HG03064 (cell line): ENCODE results near the gene NCOR2.

ENCODE experiments used
- ATAC-seq: cut with Tn5 transposase; IDR thresholded peaks from one replicate; pipeline ENCODE4 v1.9.1; 2021; ENCODE audit warnings: low read depth; ENCODE audit not compliant: unreplicated experiment

The NCOR2 gene

GRCh38 chr12:124545508-124546418 is 21.6 kb downstream of the NCOR2 start:
- peak; percentile 82 for ATAC-seq

DNA sequence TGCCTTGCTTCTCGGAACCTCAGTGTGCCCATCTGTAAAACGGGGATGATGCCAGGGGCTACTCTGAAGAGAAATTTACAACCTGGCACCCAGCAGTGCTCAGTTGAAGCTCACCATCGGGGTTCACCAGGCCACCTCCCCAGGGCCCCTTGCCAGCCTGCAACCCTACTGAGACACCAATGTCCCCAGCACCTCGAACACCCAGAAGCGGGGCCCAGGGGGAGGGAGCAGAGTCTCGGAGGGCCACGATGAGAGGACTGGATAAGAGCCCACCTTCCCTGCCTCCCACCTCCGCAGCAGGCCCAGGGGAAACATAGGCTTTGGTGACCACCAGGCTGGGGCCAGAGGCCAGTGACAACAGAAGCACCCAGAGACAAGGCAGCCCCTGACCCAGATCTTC is 22.4 kb downstream of the NCOR2 start:
- no peak for ATAC-seq

- ATAC-seq: no peak
These were observed 23.0 kb downstream of the NCOR2 start for GRCh38 chr12:124544311-124544970.

DNA sequence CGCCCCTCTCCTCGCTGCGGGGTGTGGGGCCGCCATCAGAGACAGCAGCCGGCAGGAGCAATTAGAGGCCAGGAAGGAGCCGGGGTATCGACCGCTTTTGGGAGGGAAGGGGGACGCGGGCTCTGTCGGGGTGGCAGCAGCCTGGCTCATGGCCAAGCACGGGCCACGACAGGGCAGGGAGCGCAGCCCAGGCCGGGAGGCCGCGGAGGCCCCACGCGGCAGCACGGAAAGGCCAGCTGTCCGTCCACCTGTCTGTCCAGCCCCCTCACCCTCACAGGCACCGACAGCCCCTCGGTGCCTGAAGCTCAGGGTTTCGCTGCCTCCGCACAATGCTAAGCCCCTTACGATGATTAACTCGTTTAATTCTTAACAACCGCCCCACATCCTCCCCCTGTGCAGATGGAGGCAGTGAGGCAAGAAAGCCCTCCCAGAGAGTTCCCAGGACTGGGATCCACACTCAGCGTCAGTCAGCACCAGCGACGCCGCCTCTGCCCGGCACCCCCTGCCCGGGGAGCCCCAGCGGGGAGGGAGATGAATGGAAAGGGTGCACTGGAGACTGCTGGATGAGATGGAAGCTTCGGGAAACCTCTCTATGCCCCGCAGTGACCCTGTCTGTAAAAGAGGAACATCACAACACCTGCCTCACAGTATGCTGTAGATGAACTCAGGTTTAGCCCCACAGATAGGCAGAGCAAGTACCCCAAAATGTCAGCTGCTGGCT is 23.7 kb downstream of the NCOR2 start:
- ATAC-seq: no peak

- ATAC-seq: no peak
These were observed 24.3 kb downstream of the NCOR2 start for GRCh38 chr12:124543052-124543589.

DNA sequence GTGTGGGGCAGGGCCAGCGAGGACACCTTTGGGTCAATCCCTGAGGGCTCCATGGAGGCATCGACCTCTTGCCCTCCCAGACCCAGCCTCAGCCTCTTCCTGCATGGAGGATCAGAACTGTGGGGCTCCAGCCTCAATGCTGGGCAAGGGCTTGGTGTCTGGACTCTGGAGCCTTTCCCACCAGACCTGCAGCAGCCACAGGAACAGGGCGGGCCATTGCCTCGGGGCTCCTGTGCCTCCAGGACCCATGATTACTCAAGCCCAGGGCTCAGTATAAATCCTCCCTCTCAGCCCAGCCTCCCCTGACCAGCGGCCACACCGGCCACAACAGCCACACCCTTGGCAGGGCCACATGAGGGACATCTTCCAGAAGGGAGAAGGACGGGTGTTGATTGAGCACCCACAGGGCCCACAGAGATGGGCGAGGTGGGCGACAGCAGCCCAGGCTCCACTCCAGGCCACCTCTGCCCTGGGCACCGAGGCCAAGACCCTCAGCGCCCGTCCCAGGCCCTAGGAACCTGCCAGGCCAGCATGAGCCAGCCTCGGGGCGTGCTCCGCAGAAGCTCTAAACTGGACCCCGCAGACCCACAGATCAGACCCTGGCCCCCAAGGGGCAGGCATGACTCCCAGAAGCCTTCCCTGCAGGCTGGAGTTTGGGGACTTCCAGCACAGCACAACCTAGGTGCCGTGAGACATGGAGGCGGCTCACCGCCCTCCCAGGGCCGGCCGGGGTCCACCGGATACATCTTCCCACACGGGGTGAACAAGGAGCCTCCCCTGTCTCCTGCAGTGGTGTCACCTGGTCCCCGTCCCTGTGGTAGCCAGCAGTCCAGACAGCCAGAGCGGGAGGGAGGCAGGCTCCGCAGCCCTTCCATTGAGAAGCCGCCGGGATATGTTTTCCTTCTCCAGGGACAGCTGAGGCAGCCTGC is 25.1 kb downstream of the NCOR2 start:
- ATAC-seq: no peak

DNA sequence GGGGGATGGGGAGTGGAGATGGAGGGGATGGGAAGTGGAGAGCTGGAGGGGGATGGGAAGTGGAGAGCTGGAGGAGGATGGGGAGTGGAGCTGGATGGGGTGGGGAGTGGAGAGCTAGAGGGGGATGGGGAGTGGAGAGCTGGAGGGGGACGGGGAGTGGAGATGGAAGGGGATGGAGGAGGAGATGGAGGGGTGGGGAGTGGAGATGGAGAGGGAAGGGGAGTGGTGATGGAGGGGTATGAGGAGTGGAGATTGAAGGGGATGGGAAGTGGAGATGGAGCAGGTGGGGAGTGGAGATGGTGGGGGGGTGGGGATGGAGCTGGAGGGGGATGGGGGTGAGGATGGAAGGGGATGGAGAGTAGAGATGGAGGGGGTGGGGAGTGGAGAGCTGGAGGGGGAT is 26.1 kb downstream of the NCOR2 start:
- no peak for ATAC-seq

DNA sequence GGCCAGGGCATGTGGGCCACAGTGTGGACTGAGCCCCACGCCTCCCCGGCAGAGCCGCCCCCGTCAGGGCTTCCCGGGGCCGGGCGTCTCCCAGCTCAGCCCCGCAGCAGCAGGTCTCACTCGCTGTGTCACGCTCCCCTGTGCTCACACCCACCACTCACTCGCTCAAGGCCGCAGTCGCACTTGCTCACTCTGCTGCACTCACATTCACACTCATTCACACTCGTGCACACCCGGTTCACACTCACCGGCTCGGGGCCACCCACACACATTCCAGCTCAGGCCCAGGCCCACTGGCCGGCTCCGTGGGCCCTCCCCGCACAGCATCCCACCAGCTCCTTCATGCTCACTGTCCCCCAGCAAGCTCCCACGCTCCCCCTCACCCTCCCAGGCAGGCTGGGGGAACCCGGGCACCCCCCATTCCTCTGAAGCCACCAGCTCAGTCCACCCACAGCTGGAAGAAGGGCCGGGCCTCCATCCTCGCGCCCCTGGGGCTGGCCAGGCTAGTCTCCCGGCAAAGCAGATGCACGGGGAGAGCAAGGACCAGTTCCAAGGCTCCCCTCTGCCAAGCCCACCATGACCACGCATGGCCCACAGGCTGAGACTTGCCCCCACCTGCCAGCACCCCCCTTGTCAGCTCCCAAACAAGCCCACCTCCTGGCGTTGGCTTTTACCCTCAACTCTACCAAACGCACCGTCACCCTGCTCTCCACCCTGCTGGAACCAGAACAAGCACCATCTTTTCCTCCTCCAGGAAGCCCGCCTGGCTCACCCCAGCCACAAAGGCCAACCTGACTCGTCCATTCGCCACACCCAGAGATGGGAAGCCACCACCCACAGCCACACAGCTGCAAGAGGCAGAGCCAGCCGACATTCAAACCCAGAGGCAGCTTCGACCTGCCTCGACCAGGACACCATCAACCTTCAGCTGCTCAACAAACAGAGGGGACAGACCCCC is 28.0 kb downstream of the NCOR2 start:
- no peak for ATAC-seq

DNA sequence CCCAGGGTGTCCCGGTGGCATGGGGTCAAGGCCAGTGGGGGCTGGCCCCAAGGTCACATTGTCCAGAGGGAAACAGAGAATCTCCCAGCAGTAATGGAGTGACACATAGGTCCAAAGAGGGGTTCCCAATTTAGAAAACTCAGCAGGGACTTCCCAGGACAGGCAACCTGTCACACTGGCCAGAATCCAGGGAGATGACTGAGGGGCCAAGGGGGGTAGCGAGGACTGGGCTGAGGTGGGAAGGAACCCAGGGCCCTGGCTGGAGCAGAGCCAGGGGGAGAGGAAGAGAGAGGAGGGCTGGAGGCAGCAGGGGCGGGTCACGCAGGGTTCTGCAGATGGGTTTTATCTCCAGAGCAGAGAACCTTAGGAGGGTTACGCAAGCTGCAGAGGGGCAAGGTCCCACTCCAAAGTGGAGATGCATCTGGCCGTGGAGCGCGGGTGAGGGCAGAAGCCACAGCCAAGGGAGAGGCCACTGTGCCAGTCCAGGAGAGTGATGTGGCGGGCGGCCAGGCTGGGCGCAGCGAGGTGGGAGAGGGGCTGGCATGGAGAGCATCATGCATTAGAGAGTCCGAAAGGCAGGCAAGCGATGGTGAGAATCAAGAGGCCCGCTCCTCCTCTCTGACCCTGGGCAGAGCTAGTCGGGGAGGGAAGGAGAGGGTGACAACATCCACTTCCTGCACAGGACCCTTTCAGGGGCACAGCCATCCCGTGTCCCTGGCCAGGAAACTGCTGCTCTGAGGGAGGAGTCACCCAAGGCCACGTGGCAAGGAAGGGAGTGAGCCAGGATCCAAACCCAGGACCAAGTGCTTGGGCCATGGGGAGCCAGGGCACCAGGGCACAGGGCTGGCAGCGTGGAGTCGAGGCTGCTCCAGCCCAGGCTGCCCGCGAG is 29.0 kb downstream of the NCOR2 start:
- no peak for ATAC-seq

- no peak for ATAC-seq
These were observed 29.8 kb downstream of the NCOR2 start for GRCh38 chr12:124537525-124538193.

DNA sequence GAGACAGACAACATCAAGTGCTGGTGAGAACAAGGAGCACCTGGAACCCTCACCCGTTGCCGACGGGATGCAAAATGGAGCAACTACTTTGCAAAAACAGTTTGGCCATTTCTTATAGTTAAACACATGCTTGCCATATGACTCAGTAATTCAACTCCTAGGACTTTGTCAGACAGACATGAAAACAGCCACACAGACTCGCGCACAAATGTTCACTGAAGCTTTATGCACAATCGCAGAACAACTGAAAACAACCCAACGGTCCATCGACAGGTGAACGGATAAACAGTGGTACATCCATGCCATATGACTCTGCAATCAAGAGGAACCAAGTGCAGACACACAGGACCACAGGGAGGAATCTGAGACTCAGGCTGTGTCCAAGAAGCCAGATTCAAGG is 30.8 kb downstream of the NCOR2 start:
- no peak for ATAC-seq

- ATAC-seq: no peak
These were observed 32.4 kb downstream of the NCOR2 start for GRCh38 chr12:124534776-124535740.

- ATAC-seq: no peak
These were observed 34.0 kb downstream of the NCOR2 start for GRCh38 chr12:124533456-124533855.

- no peak for ATAC-seq
These were observed 34.4 kb downstream of the NCOR2 start for GRCh38 chr12:124532967-124533366.

DNA sequence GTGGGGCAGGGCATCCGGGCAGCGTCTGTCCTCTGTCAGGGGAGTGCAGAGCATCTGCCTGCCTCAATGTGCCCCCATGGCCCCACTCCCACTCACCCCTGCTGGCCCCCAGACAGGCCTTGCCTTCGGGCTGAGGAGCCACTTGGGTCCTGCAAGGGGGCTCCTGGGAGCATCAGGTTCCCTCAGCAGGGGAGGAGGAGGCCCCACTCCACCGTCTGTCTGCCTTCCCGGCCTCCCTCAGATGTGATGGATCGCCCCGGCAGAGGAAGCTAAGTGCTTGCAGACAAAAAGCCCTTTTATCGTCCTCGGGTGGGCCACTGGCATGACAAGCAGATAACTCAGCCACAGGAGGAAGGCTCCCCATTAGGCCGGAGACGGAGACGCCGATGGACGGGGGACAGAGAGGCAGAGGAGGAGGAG is 35.1 kb downstream of the NCOR2 start:
- ATAC-seq: no peak

DNA sequence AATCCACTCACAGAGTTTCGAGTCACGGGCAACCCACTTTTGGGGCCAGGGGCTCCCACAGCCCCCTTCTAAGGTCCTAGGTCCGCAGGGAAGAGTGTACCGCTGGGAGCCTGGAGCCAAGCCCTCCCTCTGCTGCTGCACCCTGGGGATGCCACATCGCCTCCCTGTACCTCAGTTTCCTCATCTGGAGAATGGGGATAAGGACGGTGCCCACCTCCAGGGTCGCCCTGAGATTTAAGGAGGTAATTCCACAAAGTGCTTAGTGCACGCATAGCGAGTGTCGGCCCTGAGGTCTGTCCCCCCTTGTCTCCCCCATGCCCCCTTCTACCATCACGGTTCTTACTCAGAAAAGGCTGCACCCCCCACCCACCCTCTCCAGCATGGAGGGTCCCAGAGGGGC is 35.5 kb downstream of the NCOR2 start:
- no peak for ATAC-seq
